Natural killer cell (primary cell): Measurements from ENCODE around the gene CFAP68. TPM values are rescaled to one million over a fixed set of nuclear protein-coding genes. Genes with fewer than 3 reads are reported as not detected.

Source experiments
- ATAC-seq, 3 donors: fragments of 150-1000 bp in 2 of 3; fragments of 200-7000 bp in 1 of 3; cut with Tn5 transposase; 1 replicate in 1 of 3; 2 replicates in 2 of 3; pipeline ENCODE4 v1.10.0; 2021; ENCODE audit warnings: mild to moderate bottlenecking in 2 of 3, moderate library complexity in 2 of 3
- DNase-seq, 2 donors: peaks; one replicate each; pipeline versions ENCODE4 v3.0.0 to v3.0.0-alpha.2; 2013 to 2021; ENCODE audit warnings: mixed read lengths in 1 of 2
- H3K27ac ChIP-seq: one replicate; pipeline ENCODE4 v1.5.1; 2013; ENCODE audit warnings: mild to moderate bottlenecking, low read length
- H3K27me3 ChIP-seq: one replicate; pipeline ENCODE4 v1.6.1; 2013; ENCODE audit warnings: low read length; ENCODE audit not compliant: control insufficient read depth, insufficient read depth
- H3K36me3 ChIP-seq: one replicate; pipeline ENCODE4 v1.6.1; 2013; ENCODE audit warnings: low read length; ENCODE audit not compliant: control insufficient read depth, insufficient read depth
- H3K4me1 ChIP-seq: one replicate; pipeline ENCODE4 v1.6.1; 2013; ENCODE audit warnings: low read length; ENCODE audit not compliant: control insufficient read depth, insufficient read depth
- H3K4me3 ChIP-seq: one replicate; pipeline ENCODE4 v1.5.1; 2013; ENCODE audit warnings: low read length
- H3K9me3 ChIP-seq: one replicate; pipeline ENCODE4 v1.6.1; 2013; ENCODE audit warnings: low read length; ENCODE audit not compliant: control insufficient read depth, insufficient read depth
- H3K27ac Mint-ChIP-seq, 2 donors: one replicate each; pipeline ENCODE4 v1.8.0; 2022; ENCODE audit warnings: mild to moderate bottlenecking in 2 of 2, mixed read lengths in 2 of 2, moderate library complexity in 1 of 2
- H3K27me3 Mint-ChIP-seq, 2 donors: one replicate each; pipeline ENCODE4 v1.8.0; 2022; ENCODE audit warnings: low read depth in 2 of 2, mixed read lengths in 2 of 2
- H3K36me3 Mint-ChIP-seq: one replicate; pipeline ENCODE4 v1.8.0; 2022; ENCODE audit warnings: mixed read lengths
- H3K4me1 Mint-ChIP-seq, 2 donors: one replicate each; pipeline ENCODE4 v1.8.0; 2022; ENCODE audit warnings: mixed read lengths in 2 of 2
- H3K4me3 Mint-ChIP-seq: one replicate; pipeline ENCODE4 v1.8.0; 2022; ENCODE audit warnings: mild to moderate bottlenecking, moderate library complexity, mixed read lengths
- H3K9me3 Mint-ChIP-seq, 2 donors: one replicate each; pipeline ENCODE4 v1.8.0; 2022; ENCODE audit warnings: mixed read lengths in 2 of 2
- CTCF ChIP-seq: fragments of 200-600 bp; IDR thresholded peaks from one replicate; pipeline ENCODE4 v1.8.0; 2022; ENCODE audit warnings: antibody characterized with exemption
- WGBS: methylation state at CpG from one replicate; pipeline ENCODE4 v1.1.7; 2013; ENCODE audit warnings: missing lambda C conversion rate; ENCODE audit not compliant: insufficient coverage; 5-methylcytosine and 5-hydroxymethylcytosine counted together
- intact Hi-C: fragments of 100-400 bp; cut with micrococcal nuclease; formaldehyde crosslinking; loops from one replicate; pipeline ENCODE4 v1.14.2; 2022
- total RNA-seq, 4 donors: library from RNA; stranded (reverse); fragments of 120-200 nt in 1 of 4; gene quantifications; one replicate each; pipeline versions ENCODE4 v1.2.3 to v1.2.4, GENCODE V29; 2013 to 2022

The CFAP68 gene
- total RNA-seq, 3 donors from 2014 or later (not counting 1 experiment from before 2014, with no cell fraction given), result 5.9 to 9.2 (median 7.6) TPM

- no peaks in the 10 kb centered on the region for H3K9me3 Mint-ChIP-seq
- WGBS, result 94% methylated on average over 6 of the region's 7 CpGs
- no peaks in the 10 kb centered on the region for H3K4me1 ChIP-seq
- no peaks in the 10 kb centered on the region for H3K9me3 ChIP-seq
- H3K4me1 Mint-ChIP-seq, result peaks cover 4 to 5% of the 10 kb centered on the region in 2 donors
- no peak overlapping the region for H3K4me3 Mint-ChIP-seq
- H3K4me3 ChIP-seq, result no peak overlapping the region
- H3K27me3 Mint-ChIP-seq, result no peaks in the 10 kb centered on the region
- peaks cover 11% of the 10 kb centered on the region for H3K36me3 Mint-ChIP-seq
- ATAC-seq (no peak), DNase-seq (no peak)
- TF ChIP-seq CTCF, result no peak
- no peak overlapping the region for H3K27ac Mint-ChIP-seq
- no peaks in the 10 kb centered on the region for H3K27me3 ChIP-seq
- peaks cover 18% of the 10 kb centered on the region for H3K36me3 ChIP-seq
- H3K27ac ChIP-seq, result no peak overlapping the region
- intact Hi-C loops, result no loop called here
These were observed 33.9 kb upstream of the CFAP68 start for GRCh38 chr11:111845276-111846028.

- intact Hi-C loops, result no loop called here
- Histone ChIP-seq H3K4me3 (no peak overlapping the region), H3K9me3 (no peaks in the 10 kb centered on the region), H3K27me3 (no peaks in the 10 kb centered on the region), H3K27ac (no peak overlapping the region), H3K36me3 (peaks cover 21% of the 10 kb centered on the region), H3K4me1 (no peaks in the 10 kb centered on the region)
- H3K27ac Mint-ChIP-seq, result no peak overlapping the region
- peaks cover 4 to 5% of the 10 kb centered on the region in 2 donors for H3K4me1 Mint-ChIP-seq
- WGBS, result 100% methylated on average over 2 of the region's 2 CpGs
- no peaks in the 10 kb centered on the region for H3K27me3 Mint-ChIP-seq
- ATAC-seq (no peak), DNase-seq (no peak)
- no peak overlapping the region for H3K4me3 Mint-ChIP-seq
- peaks cover 11% of the 10 kb centered on the region for H3K36me3 Mint-ChIP-seq
- no peaks in the 10 kb centered on the region for H3K9me3 Mint-ChIP-seq
- TF ChIP-seq CTCF, result no peak
These were observed 33.3 kb upstream of the CFAP68 start for GRCh38 chr11:111846063-111846462.

- H3K4me3 Mint-ChIP-seq, result no peak overlapping the region
- H3K4me1 ChIP-seq, result no peaks in the 10 kb centered on the region
- no peak overlapping the region for H3K27ac ChIP-seq
- TF ChIP-seq CTCF, result no peak
- H3K27ac Mint-ChIP-seq, result no peak overlapping the region
- H3K36me3 Mint-ChIP-seq, result peaks cover 11% of the 10 kb centered on the region
- DNase-seq (no peak), ATAC-seq (no peak)
- peaks cover 21% of the 10 kb centered on the region for H3K36me3 ChIP-seq
- H3K27me3 ChIP-seq, result no peaks in the 10 kb centered on the region
- H3K9me3 Mint-ChIP-seq, result no peaks in the 10 kb centered on the region
- H3K4me3 ChIP-seq, result no peak overlapping the region
- WGBS, result 91% methylated on average over 1 of the region's 1 CpG
- H3K27me3 Mint-ChIP-seq, result no peaks in the 10 kb centered on the region
- H3K4me1 Mint-ChIP-seq, result no peaks in the 10 kb centered on the region
- H3K9me3 ChIP-seq, result no peaks in the 10 kb centered on the region
- intact Hi-C loops, result no loop called here
These were observed 32.7 kb upstream of the CFAP68 start for GRCh38 chr11:111846636-111847035.

GRCh38 chr11:111849631-111850030, 29.7 kb upstream of the CFAP68 start:
- no peak overlapping the region for H3K27ac ChIP-seq
- Mint-ChIP-seq H3K27ac (no peak overlapping the region), H3K4me3 (no peak overlapping the region), H3K36me3 (peaks cover 11% of the 10 kb centered on the region), H3K4me1 (no peaks in the 10 kb centered on the region), H3K9me3 (no peaks in the 10 kb centered on the region), H3K27me3 (no peaks in the 10 kb centered on the region)
- ATAC-seq (no peak), DNase-seq (no peak)
- 100% methylated on average over 2 of the region's 3 CpGs for WGBS
- intact Hi-C loops, result no loop called here
- no peak overlapping the region for H3K4me3 ChIP-seq
- H3K27me3 ChIP-seq, result no peaks in the 10 kb centered on the region
- H3K4me1 ChIP-seq, result no peaks in the 10 kb centered on the region
- no peak for TF ChIP-seq CTCF
- peaks cover 26% of the 10 kb centered on the region for H3K36me3 ChIP-seq
- H3K9me3 ChIP-seq, result no peaks in the 10 kb centered on the region
